Activated naive CD4-positive, alpha-beta T cell treated with anti-CD3 and anti-CD28 coated beads, Interleukin-2, amount 50 U/mL, for 24 hours (primary cell): ENCODE measurements around the gene NUMA1.

Experiments
- H3K27ac Mint-ChIP-seq: one replicate; pipeline ENCODE4 v1.8.0; 2021; ENCODE audit warnings: mild to moderate bottlenecking, mixed read lengths
- H3K27me3 Mint-ChIP-seq: one replicate; pipeline ENCODE4 v1.8.0; 2021; ENCODE audit warnings: mixed read lengths
- H3K36me3 Mint-ChIP-seq: one replicate; pipeline ENCODE4 v1.8.0; 2021; ENCODE audit warnings: mixed read lengths
- H3K4me1 Mint-ChIP-seq: one replicate; pipeline ENCODE4 v1.8.0; 2021; ENCODE audit warnings: mixed read lengths
- H3K4me3 Mint-ChIP-seq: one replicate; pipeline ENCODE4 v1.8.0; 2021; ENCODE audit warnings: mild to moderate bottlenecking, mixed read lengths
- H3K9me3 Mint-ChIP-seq: one replicate; pipeline ENCODE4 v1.8.0; 2021; ENCODE audit warnings: mixed read lengths

The NUMA1 gene

DNA sequence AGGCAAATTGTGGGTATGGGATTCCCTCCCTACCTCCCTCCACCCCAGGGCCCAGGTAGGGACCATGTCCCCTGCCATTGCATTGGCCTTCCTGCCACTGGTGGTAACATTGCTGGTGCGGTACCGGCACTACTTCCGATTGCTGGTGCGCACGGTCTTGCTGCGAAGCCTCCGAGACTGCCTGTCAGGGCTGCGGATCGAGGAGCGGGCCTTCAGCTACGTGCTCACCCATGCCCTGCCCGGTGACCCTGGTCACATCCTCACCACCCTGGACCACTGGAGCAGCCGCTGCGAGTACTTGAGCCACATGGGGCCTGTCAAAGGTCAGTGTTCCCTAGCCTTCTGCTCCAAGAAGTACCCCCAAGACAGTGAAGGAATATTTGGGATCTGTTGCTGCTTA, 25.5 kb upstream of the NUMA1 start, which contains the start of gene TOMT:
Gene TOMT, plus strand, starts transcription at position 37 of the 400 bp plus-strand sequence. Its CDS starts 28 bp downstream, at position 65.
- Mint-ChIP-seq H3K27me3 (no peaks in the 10 kb centered on the region), H3K9me3 (no peaks in the 10 kb centered on the region), H3K27ac (peak within 1 kb of the TSS; percentile 70), H3K4me3 (no peak within 1 kb of the TSS), H3K4me1 (peaks cover 36% of the 10 kb centered on the region), H3K36me3 (peaks cover 9% of the 10 kb centered on the region)

- H3K9me3 Mint-ChIP-seq = no peaks in the 10 kb centered on the region
- peaks cover 40% of the 10 kb centered on the region for H3K4me1 Mint-ChIP-seq
- peaks cover 4% of the 10 kb centered on the region for H3K36me3 Mint-ChIP-seq
- no peaks in the 10 kb centered on the region for H3K27me3 Mint-ChIP-seq
- H3K4me3 Mint-ChIP-seq = peak overlapping the region; percentile 98
- H3K27ac Mint-ChIP-seq = peak overlapping the region; percentile 94
Measured at GRCh38 chr11:72103754-72104167, 23.4 kb upstream of the NUMA1 start.

DNA sequence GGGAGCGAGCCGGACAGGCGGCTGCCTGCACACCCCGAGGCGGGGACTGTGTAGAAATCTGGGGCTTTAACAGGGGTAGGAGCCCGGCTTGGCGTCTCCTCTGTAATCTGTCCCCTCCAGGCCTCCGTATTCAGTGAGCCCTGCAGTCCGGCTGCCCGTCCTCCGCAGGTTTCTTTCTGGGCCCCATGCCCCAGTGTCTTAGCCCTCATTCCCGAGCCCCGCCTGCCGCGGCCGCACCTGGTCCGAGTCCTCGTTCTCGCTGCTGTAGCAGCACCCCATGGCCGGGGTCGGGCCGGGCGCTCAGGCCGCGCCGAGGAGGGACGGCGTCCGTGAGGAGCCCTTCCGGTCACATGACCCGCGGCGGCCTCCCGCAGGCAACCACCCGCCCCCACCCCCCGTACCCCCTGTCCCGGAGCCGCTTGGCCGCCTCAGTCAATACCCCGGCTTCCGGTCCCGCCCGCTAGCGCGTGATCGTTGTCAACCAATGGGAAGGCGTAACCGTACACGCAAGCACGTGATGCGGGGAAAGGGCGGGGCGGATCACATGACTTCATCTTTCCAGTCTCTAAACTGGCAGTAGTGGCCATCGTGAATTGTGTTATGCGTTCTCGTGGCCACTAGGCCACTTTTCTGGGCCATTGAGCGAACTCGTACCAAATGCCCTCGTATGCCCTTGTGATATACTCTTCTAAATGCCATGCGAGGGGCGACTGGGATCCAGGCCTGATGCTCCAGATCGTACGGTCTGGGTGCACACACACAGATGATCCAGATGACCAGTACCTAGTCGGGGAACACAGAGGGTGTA, 22.8 kb upstream of the NUMA1 start, which contains the start of gene LAMTOR1:
Gene LAMTOR1, minus strand, starts transcription at position 352 of the 808 bp plus-strand sequence. Its CDS starts 73 bp downstream, at position 279.
- Mint-ChIP-seq H3K27me3 (no peaks in the 10 kb centered on the region), H3K36me3 (peaks cover 4% of the 10 kb centered on the region)

DNA sequence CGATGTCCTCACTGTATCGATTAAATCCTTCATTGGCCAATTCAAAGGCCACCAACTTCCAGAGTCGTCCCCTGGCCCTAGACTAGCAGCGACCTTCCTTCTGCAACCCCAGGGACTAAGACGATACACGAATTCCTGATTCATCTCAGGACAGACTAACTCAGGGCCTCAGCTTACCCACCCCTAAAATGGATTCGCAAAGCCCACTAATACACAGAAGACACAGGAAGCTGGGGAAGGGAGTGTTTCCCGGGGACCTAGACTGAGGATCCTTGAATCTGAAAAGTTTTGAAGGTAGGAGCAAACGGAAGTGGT, 22.2 kb upstream of the NUMA1 start:
- Mint-ChIP-seq H3K9me3 (no peaks in the 10 kb centered on the region), H3K27ac (peak overlapping the region; percentile 94), H3K4me3 (peak overlapping the region; percentile 98), H3K36me3 (peaks cover 7% of the 10 kb centered on the region), H3K27me3 (no peaks in the 10 kb centered on the region), H3K4me1 (peaks cover 44% of the 10 kb centered on the region)

More for the DNA sequence above, 22.8 kb upstream of the NUMA1 start, which contains the start of gene LAMTOR1:
- peak within 1 kb of the TSS; percentile 94 for H3K27ac Mint-ChIP-seq
- no peaks in the 10 kb centered on the region for H3K9me3 Mint-ChIP-seq
- H3K4me1 Mint-ChIP-seq = peaks cover 40% of the 10 kb centered on the region
- H3K4me3 Mint-ChIP-seq = peak within 1 kb of the TSS; percentile 98

DNA sequence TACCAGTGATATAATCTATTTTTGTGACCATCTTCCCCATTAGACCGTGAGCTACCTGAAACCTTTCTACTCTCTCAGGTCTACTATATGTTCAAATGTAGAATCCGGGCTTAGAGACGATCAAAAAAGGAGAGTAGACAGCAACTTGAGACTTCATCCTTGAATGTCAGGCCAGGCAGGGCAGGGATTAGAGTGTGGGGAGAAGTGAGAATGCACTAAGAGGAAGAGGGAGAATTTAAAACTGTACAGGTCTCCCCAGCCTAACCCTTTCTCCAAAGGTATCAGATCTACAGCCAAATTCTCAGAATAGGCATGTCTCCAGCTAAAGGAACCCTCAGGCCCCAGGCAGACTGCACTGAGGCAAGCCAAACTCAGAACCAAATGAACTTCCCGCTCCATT, 21.8 kb upstream of the NUMA1 start:
- Mint-ChIP-seq H3K27me3 (no peaks in the 10 kb centered on the region), H3K36me3 (peaks cover 7% of the 10 kb centered on the region), H3K4me3 (peak overlapping the region; percentile 98), H3K27ac (peak overlapping the region; percentile 94), H3K4me1 (peaks cover 44% of the 10 kb centered on the region), H3K9me3 (no peaks in the 10 kb centered on the region)

DNA sequence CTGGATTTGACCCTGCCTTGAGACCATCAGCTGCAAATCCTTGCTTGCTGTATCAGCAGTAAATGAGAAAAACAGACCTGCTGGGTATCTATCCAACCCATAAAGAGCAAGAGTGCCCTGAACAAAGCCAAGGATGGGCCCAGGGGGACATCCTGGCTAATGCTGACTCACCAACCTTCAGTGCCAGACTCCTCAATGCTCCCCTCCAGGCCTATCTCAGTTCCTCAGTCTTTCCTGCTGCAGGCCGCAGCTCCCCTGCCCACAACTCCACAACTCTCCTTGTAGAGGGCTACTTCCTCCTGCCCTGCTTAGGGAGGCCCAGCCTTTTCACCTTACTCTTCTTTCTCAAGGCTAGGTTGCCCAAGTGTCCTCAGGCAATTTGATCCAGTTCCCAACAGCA, 20.1 kb upstream of the NUMA1 start:
- no peaks in the 10 kb centered on the region for H3K9me3 Mint-ChIP-seq
- H3K4me1 Mint-ChIP-seq = peaks cover 44% of the 10 kb centered on the region
- no peak overlapping the region for H3K4me3 Mint-ChIP-seq
- no peaks in the 10 kb centered on the region for H3K27me3 Mint-ChIP-seq
- peaks cover 7% of the 10 kb centered on the region for H3K36me3 Mint-ChIP-seq
- H3K27ac Mint-ChIP-seq = peak overlapping the region; percentile 66

- no peaks in the 10 kb centered on the region for H3K27me3 Mint-ChIP-seq
- peak overlapping the region; percentile 66 for H3K27ac Mint-ChIP-seq
- peaks cover 5% of the 10 kb centered on the region for H3K36me3 Mint-ChIP-seq
- H3K9me3 Mint-ChIP-seq = no peaks in the 10 kb centered on the region
- H3K4me1 Mint-ChIP-seq = peaks cover 44% of the 10 kb centered on the region
- H3K4me3 Mint-ChIP-seq = no peak overlapping the region
Measured at GRCh38 chr11:72100009-72100408, 19.7 kb upstream of the NUMA1 start.

- no peaks in the 10 kb centered on the region for H3K9me3 Mint-ChIP-seq
- peaks cover 35% of the 10 kb centered on the region for H3K4me1 Mint-ChIP-seq
- H3K27me3 Mint-ChIP-seq = no peaks in the 10 kb centered on the region
- H3K4me3 Mint-ChIP-seq = no peak overlapping the region
- H3K36me3 Mint-ChIP-seq = peaks cover 5% of the 10 kb centered on the region
- H3K27ac Mint-ChIP-seq = no peak overlapping the region
Measured at GRCh38 chr11:72098741-72099140, 18.4 kb upstream of the NUMA1 start.

DNA sequence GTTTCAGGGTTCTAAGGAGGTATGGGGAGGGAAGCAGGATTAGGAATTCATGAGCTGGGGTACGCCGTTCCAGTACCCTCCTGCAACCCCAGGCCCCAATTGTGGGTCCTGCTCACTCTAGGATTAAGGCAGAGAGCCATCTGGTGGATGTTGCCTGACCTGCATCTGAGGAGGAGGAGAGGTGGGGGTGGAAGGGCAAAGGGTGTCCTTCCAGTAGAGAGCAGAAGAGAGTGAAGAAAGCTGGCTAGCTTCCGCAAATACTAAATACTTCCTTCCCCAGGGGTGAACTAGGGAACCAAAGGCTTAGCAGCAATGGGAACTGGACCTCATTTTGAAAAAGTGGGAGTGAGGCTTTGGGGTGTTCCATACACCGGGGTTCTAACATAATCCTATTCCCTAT, 10.9 kb upstream of the NUMA1 start:
- Mint-ChIP-seq H3K4me1 (peaks cover 19% of the 10 kb centered on the region), H3K4me3 (no peak overlapping the region), H3K27me3 (no peaks in the 10 kb centered on the region), H3K9me3 (no peaks in the 10 kb centered on the region), H3K36me3 (peaks cover 2% of the 10 kb centered on the region), H3K27ac (peak overlapping the region; percentile 23)

DNA sequence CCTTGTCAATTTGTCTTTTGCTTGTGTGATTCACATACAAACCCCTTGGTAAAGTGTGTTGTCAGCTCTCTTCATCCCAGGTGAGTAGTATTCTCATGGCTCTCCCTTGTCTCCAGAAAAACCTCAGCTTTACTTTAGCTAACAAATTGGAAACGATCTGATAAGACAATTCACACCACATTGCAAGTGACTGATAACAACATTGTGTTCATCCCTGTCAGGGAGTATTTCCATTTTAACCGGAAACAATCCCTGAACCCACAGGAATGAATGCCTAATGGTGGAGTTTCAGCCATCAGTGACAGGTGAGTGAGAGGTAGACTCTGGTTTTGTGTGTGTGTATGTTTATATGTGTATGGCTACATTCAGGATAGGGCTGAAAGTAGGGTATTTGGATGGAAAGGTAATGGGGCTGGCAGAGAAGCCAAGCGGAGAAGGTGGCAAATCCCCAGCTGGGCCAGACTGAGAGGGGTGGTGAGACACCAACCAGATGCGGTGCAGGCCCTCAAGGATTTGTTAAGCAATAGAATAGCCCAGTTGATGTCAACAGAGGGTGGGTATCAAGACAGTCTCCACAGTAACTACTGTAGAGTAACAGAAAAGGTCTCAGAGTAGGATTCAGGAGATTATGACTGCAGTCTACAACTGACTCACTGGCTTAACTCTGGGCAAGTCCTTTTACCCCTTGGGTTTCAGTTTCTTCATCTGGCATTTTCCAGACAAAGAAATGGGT, 7.9 kb upstream of the NUMA1 start:
- H3K27ac Mint-ChIP-seq = no peak overlapping the region
- H3K9me3 Mint-ChIP-seq = no peaks in the 10 kb centered on the region
- H3K4me1 Mint-ChIP-seq = peaks cover 27% of the 10 kb centered on the region
- peaks cover 2% of the 10 kb centered on the region for H3K36me3 Mint-ChIP-seq
- H3K4me3 Mint-ChIP-seq = no peak overlapping the region
- H3K27me3 Mint-ChIP-seq = no peaks in the 10 kb centered on the region

GRCh38 chr11:72085621-72086351, 5.4 kb upstream of the NUMA1 start:
- Mint-ChIP-seq H3K4me1 (peaks cover 32% of the 10 kb centered on the region), H3K27ac (peak overlapping the region; percentile 8)

DNA sequence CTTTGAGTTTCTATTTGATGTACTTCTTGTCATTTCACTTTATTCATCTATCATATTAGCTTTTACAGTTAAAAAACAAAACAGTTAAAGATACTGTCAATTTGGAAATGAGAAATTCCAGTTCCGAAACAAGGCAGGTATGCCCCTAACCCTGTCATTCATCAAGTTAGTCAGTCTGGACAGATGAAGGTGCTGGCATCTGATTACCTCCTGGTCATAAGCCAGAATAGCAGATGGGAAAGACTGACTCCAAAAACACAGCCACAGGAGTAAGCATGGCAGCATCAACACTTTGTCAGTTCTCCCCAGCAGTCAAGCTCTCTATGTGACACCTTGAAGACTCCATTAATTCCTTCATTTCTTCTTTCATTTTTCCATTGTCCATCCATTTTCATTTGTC, 4.6 kb upstream of the NUMA1 start:
- no peak overlapping the region for H3K4me3 Mint-ChIP-seq
- H3K4me1 Mint-ChIP-seq = peaks cover 39% of the 10 kb centered on the region
- H3K9me3 Mint-ChIP-seq = no peaks in the 10 kb centered on the region
- no peak overlapping the region for H3K27ac Mint-ChIP-seq
- H3K27me3 Mint-ChIP-seq = no peaks in the 10 kb centered on the region
- peaks cover 2% of the 10 kb centered on the region for H3K36me3 Mint-ChIP-seq

More at GRCh38 chr11:72085621-72086351, 5.4 kb upstream of the NUMA1 start:
- no peaks in the 10 kb centered on the region for H3K27me3 Mint-ChIP-seq
- no peak overlapping the region for H3K4me3 Mint-ChIP-seq
- H3K36me3 Mint-ChIP-seq = peaks cover 2% of the 10 kb centered on the region
- H3K9me3 Mint-ChIP-seq = no peaks in the 10 kb centered on the region

DNA sequence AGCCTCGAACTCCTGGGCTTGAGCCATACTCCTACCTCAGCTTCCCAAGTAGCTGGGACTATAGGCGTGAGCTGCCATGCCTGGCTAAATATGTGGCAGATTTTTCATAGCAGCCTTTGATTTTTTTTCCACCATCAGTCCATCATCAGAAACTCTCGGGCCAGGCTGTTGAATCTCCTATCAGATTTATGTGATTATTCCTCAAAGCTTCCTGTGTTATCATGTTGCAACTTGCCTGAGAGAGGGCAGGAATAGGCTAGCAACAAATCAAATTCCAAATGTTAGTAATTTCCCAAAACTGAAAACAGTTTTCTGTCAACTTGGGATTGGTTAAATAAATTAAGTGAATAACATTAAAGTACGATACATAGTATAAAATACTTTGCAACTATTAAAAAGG, 3.7 kb upstream of the NUMA1 start:
- peaks cover 2% of the 10 kb centered on the region for H3K36me3 Mint-ChIP-seq
- no peaks in the 10 kb centered on the region for H3K27me3 Mint-ChIP-seq
- H3K4me1 Mint-ChIP-seq = peaks cover 44% of the 10 kb centered on the region
- H3K4me3 Mint-ChIP-seq = no peak overlapping the region
- H3K27ac Mint-ChIP-seq = no peak overlapping the region
- no peaks in the 10 kb centered on the region for H3K9me3 Mint-ChIP-seq

- Mint-ChIP-seq H3K27me3 (no peaks in the 10 kb centered on the region), H3K9me3 (no peaks in the 10 kb centered on the region), H3K4me1 (peaks cover 50% of the 10 kb centered on the region), H3K36me3 (peaks cover 2% of the 10 kb centered on the region), H3K27ac (no peak overlapping the region), H3K4me3 (no peak overlapping the region)
Measured at GRCh38 chr11:72083414-72083813, 3.1 kb upstream of the NUMA1 start.

DNA sequence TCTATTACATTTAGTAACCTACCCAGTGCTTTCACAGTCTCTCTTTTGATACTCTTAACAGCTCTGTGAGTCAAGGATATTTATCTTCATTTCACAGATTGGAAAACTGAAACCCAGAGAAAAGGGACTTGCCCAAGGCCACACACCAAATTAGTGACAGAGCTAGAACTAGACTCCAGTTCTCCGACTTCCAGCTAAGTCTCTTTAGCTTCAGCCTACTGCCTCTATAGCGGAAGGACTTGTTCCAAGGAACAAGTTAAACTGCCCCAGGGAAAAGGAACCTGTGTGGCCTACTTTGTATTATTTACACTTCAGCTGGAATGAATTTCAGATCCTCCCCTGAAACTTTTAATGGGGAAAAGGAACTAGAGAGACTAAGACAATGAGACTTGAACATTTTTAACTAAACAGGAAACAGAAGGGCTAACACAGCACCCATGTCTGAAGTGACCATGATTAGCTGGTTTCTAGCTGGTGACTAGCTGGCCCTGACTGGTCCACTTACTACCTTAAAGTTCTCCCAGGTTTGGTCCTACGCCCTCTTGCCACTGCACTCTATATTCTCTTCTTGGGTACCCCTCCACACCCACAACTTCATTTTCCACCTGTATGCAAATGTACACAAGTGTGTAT, 1.6 kb upstream of the NUMA1 start:
- peak overlapping the region; percentile 62 for H3K27ac Mint-ChIP-seq
- H3K36me3 Mint-ChIP-seq = no peaks in the 10 kb centered on the region
- H3K9me3 Mint-ChIP-seq = no peaks in the 10 kb centered on the region
- H3K27me3 Mint-ChIP-seq = no peaks in the 10 kb centered on the region
- H3K4me1 Mint-ChIP-seq = peaks cover 53% of the 10 kb centered on the region
- H3K4me3 Mint-ChIP-seq = peak overlapping the region; percentile 92
